HT-29 (cell line): Measurements from ENCODE around the gene PGPEP1. TPM values are rescaled to one million over a fixed set of nuclear protein-coding genes. Genes with fewer than 3 reads are reported as not detected.
"Not testable (repeated sequence)": the region's sequence is repeated elsewhere in the genome, so short reads cannot be mapped to it uniquely, and the experiment has no call there.

Source experiments
- DNase-seq: peaks from one replicate; pipeline ENCODE4 v3.0.0-alpha.2; 2015; ENCODE audit warnings: low spot score
- total RNA-seq: library from RNA; depleted of rRNA; stranded (reverse); fragments of >200 nt; shearing (Covaris generic); gene quantifications from 2 replicates; pipeline ENCODE4 v1.2.3, GENCODE V29; 2014

The PGPEP1 gene
- total RNA-seq, 1 experiment from 2014 or later, result 18.9 TPM

- not testable (repeated sequence) for DNase-seq
These were observed 24.0 kb downstream of the PGPEP1 start for GRCh38 chr19:18364277-18364825.

- peak; percentile 91 for DNase-seq
These were observed 24.6 kb downstream of the PGPEP1 start for GRCh38 chr19:18364826-18365528.

GRCh38 chr19:18366021-18366435 lies 25.6 kb downstream of the PGPEP1 start:
- no peak for DNase-seq

GRCh38 chr19:18368504-18369222 lies 28.3 kb downstream of the PGPEP1 start:
- no peak for DNase-seq

GRCh38 chr19:18373407-18373891 lies 33.1 kb downstream of the PGPEP1 start:
- DNase-seq, result no peak

GRCh38 chr19:18373892-18374629 lies 33.7 kb downstream of the PGPEP1 start:
- peak; percentile 81 for DNase-seq

- DNase-seq, result peak; percentile 68
These were observed 36.6 kb downstream of the PGPEP1 start for GRCh38 chr19:18377026-18377425.

- DNase-seq, result peak; percentile 88
These were observed 39.7 kb downstream of the PGPEP1 start for GRCh38 chr19:18379803-18380747.

- no peak for DNase-seq
These were observed 40.4 kb downstream of the PGPEP1 start for GRCh38 chr19:18380843-18381242.

- not testable (repeated sequence) for DNase-seq
These were observed 43.2 kb downstream of the PGPEP1 start for GRCh38 chr19:18383622-18384021.

- DNase-seq, result no peak
These were observed 44.4 kb downstream of the PGPEP1 start for GRCh38 chr19:18384775-18385174.

GRCh38 chr19:18385359-18385674 lies 44.9 kb downstream of the PGPEP1 start:
- DNase-seq, result no peak

- peak; percentile 94 for DNase-seq
These were observed 45.5 kb downstream of the PGPEP1 start, which contains the start of gene GDF15 for GRCh38 chr19:18385675-18386542. GDF15 (plus strand) TSS chr19:18386158; CDS start chr19:18386190, 32 bp downstream.

- no peak for DNase-seq
These were observed 46.3 kb downstream of the PGPEP1 start for GRCh38 chr19:18386543-18387271.

- DNase-seq, result peak; percentile 74
These were observed 47.9 kb downstream of the PGPEP1 start for GRCh38 chr19:18388100-18388959.

GRCh38 chr19:18388960-18389725 lies 48.7 kb downstream of the PGPEP1 start:
- no peak for DNase-seq

GRCh38 chr19:18389726-18390064 lies 49.3 kb downstream of the PGPEP1 start:
- DNase-seq, result no peak
